Measurements from ENCODE around the gene ALPL. TPM values are rescaled to one million over a fixed set of nuclear protein-coding genes. Genes with fewer than 3 reads are reported as not detected.

ALPL gene
- total RNA-seq, 2 experiments from 2014 or later = not detected

DNA sequence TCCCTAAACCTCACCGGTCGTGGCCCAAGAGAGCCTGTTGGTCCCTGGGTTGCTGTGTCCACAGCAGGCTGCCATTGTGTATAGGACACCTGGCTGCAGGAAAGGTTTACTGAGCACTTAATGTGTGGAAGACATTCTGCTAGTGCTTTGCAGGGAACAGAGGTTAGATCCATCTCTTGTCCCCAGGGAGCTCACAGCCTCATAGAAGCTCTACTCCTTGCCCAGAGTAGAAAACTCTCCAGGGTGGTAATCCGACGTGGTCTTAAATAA lies 16.9 kb upstream of the ALPL start:
- ATAC-seq (no peak), DNase-seq (no peak)
- TF ChIP-seq CTCF (IDR thresholded peaks at IDR 0.05) = no peak
- H3K4me1 Mint-ChIP-seq (ENCODE audit: low read depth) = peaks cover 7% of the 10 kb centered on the region
- no peak overlapping the region for H3K4me3 Mint-ChIP-seq
- H3K27ac Mint-ChIP-seq = no peak overlapping the region
- ChIA-PET POLR2A (no interaction called here), CTCF (interaction anchor here (1.6 kb wide), 1 partner anchor 124 kb away, joined by 5 read pairs; no protein-coding TSS in a partner anchor)
- H3K9me3 Mint-ChIP-seq = no peaks in the 10 kb centered on the region
- no peaks in the 10 kb centered on the region for H3K36me3 Mint-ChIP-seq (ENCODE audit: low read depth)
- intact Hi-C loops (cut with micrococcal nuclease) = no loop called here
- H3K27me3 Mint-ChIP-seq = peaks cover 8% of the 10 kb centered on the region

GRCh38 chr1:21494196-21494595 lies 15.0 kb upstream of the ALPL start:
- intact Hi-C loops (cut with micrococcal nuclease) = no loop called here
- H3K27ac Mint-ChIP-seq = no peak overlapping the region
- no peaks in the 10 kb centered on the region for H3K36me3 Mint-ChIP-seq (ENCODE audit: low read depth)
- ATAC-seq = no peak
- no peak for DNase-seq
- TF ChIP-seq CTCF (IDR thresholded peaks at IDR 0.05) = no peak
- no peaks in the 10 kb centered on the region for H3K4me1 Mint-ChIP-seq (ENCODE audit: low read depth)
- H3K4me3 Mint-ChIP-seq = no peak overlapping the region
- peaks cover 5% of the 10 kb centered on the region for H3K27me3 Mint-ChIP-seq
- ChIA-PET CTCF (no interaction called here), POLR2A (no interaction called here)
- no peaks in the 10 kb centered on the region for H3K9me3 Mint-ChIP-seq

DNA sequence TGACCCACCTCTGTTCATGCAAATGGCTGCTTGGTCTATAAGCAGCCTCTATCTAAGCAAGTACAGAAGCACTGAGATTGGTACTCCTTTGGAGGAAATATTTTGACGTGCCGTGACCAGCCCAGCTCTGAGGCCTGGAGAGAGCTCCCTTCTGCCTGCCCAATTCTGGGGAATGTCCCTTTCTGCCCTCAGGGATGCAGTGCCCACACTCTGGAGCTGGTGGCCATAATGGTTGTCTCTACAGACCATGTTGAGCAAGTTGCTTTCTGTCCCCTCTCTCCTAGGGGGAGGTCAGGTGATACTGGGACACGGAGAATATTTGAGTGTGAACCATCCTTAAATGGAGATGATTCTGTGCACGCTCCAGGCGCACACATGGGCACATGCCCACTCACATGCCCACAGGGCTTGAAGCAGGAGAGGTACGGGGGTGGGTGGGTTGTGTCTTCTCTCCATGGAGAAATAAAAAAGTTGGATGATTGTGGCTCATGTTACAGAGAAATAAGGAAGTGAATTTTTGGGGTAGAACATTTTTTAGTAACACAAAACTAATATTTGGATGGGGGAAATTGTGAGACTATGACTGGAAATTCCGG lies 13.9 kb upstream of the ALPL start:
- POLR2A ChIA-PET = no interaction called here
- intact Hi-C loops (cut with micrococcal nuclease) = no loop called here
- H3K4me3 Mint-ChIP-seq = no peak overlapping the region
- H3K9me3 Mint-ChIP-seq = no peaks in the 10 kb centered on the region
- TF ChIP-seq CTCF (IDR thresholded peaks at IDR 0.05) = no peak
- ATAC-seq (no peak), DNase-seq (no peak)
- CTCF ChIA-PET = interaction anchor here (0.9 to 2.1 kb wide), 5 partner anchors 40 to 262 kb away, joined by 3 to 5 read pairs (median 4); no protein-coding TSS in a partner anchor
- peaks cover 7% of the 10 kb centered on the region for H3K27me3 Mint-ChIP-seq
- H3K27ac Mint-ChIP-seq = no peak overlapping the region
- H3K36me3 Mint-ChIP-seq (ENCODE audit: low read depth) = no peaks in the 10 kb centered on the region
- no peaks in the 10 kb centered on the region for H3K4me1 Mint-ChIP-seq (ENCODE audit: low read depth)

GRCh38 chr1:21496063-21496462 lies 13.2 kb upstream of the ALPL start:
- Mint-ChIP-seq H3K9me3 (no peaks in the 10 kb centered on the region), H3K4me3 (no peak overlapping the region), H3K36me3 (ENCODE audit: low read depth) (no peaks in the 10 kb centered on the region), H3K4me1 (ENCODE audit: low read depth) (no peaks in the 10 kb centered on the region), H3K27me3 (peaks cover 7% of the 10 kb centered on the region), H3K27ac (no peak overlapping the region)
- ChIA-PET CTCF (interaction anchor here (0.9 to 2.1 kb wide), 5 partner anchors 40 to 263 kb away, joined by 3 to 5 read pairs (median 4); no protein-coding TSS in a partner anchor), POLR2A (no interaction called here)
- ATAC-seq (no peak), DNase-seq (no peak)
- intact Hi-C loops (cut with micrococcal nuclease) = no loop called here
- TF ChIP-seq CTCF (IDR thresholded peaks at IDR 0.05) = no peak

DNA sequence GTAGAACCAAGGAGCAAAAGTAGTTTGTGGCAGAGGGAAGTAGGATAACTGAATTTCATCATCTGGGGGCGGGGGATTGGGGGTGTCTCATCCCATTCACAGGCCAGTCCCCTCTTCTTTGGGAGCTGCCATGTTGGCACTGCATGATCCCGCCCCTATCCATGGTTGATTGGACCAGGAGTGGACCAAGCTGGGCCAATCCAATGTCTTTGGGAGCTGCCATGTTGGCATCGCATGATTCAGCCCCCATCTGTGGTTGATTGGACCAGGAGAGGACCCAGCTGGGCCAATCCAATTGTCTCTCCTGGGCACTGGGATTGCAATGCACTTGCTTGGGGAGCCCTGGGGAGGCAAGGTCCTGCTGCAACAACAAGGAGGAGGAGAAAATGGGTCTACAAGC lies 12.3 kb upstream of the ALPL start:
- TF ChIP-seq CTCF (IDR thresholded peaks at IDR 0.05) = no peak
- intact Hi-C loops (cut with micrococcal nuclease) = no loop called here
- no peaks in the 10 kb centered on the region for H3K4me1 Mint-ChIP-seq (ENCODE audit: low read depth)
- no peak overlapping the region for H3K4me3 Mint-ChIP-seq
- DNase-seq (no peak), ATAC-seq (no peak)
- ChIA-PET CTCF (interaction anchor here (2.1 kb wide), 1 partner anchor 264 kb away, joined by 5 read pairs; no protein-coding TSS in a partner anchor), POLR2A (no interaction called here)
- no peak overlapping the region for H3K27ac Mint-ChIP-seq
- H3K27me3 Mint-ChIP-seq = peaks cover 7% of the 10 kb centered on the region
- no peaks in the 10 kb centered on the region for H3K9me3 Mint-ChIP-seq
- H3K36me3 Mint-ChIP-seq (ENCODE audit: low read depth) = no peaks in the 10 kb centered on the region
